ENCODE results near the gene CCN2. TPM values are rescaled to one million over a fixed set of nuclear protein-coding genes. Genes with fewer than 3 reads are reported as not detected.

The CCN2 gene
- total RNA-seq, 1 donor from 2014 or later: 33.5 TPM

DNA sequence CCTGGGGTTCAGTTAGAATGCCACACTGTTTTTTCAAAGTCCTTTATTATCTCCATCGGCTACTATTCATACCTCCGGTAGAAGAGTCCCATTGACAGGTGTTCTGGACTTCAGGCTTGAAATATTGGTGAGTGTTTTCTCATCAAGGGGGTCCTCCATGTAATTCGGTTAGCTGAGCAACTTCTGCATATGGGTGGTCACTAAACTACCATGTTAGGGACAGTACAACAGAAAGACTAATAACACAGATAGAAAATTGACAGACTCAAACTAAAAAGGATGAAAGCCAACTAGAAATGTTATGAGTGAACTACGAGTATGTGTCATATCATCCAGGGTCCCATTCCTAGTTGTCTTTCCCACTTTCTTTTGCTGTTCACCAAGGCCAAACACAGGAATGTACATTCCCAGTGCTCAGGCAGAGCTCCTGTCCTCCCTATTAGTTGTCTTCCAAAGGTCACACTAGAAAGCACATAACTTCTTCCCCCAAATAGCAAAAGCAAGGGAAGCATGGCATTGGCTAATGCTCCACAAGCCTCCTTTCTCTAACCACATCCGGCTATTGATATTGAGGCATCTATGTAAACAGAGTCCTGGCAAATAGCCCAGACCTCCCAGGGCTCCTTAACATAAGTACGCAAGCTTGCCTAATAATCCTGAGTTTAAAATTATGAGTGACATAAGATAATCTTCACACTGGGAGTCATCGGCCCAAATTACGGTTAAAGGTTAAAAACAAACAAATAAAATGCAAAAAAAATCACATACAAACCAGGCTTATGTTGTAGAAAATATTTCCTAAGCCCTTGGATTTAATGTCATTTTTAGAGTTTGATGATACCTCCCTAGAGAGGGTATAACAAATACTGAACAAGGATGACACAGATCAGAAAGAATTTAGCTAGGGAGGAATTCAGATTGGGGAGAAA, 13.2 kb downstream of the CCN2 start:
- Mint-ChIP-seq H3K9me3 (ENCODE audit: low read depth) (no peaks in the 10 kb centered on the region), H3K36me3 (ENCODE audit: insufficient read depth) (no peaks in the 10 kb centered on the region), H3K27ac (no peak overlapping the region), H3K4me1 (ENCODE audit: low read depth) (no peaks in the 10 kb centered on the region), H3K4me3 (ENCODE audit: low read depth) (no peak overlapping the region), H3K27me3 (no peaks in the 10 kb centered on the region)
- no peak for DNase-seq (ENCODE audit: low spot score, unreplicated experiment)
- TF ChIP-seq CTCF (IDR thresholded peaks at IDR 0.05; ENCODE audit: unreplicated experiment): no peak

GRCh38 chr6:131937226-131937625, 13.9 kb downstream of the CCN2 start:
- TF ChIP-seq CTCF (IDR thresholded peaks at IDR 0.05; ENCODE audit: unreplicated experiment): no peak
- Mint-ChIP-seq H3K4me3 (ENCODE audit: low read depth) (no peak overlapping the region), H3K4me1 (ENCODE audit: low read depth) (no peaks in the 10 kb centered on the region), H3K27me3 (no peaks in the 10 kb centered on the region), H3K9me3 (ENCODE audit: low read depth) (no peaks in the 10 kb centered on the region), H3K36me3 (ENCODE audit: insufficient read depth) (no peaks in the 10 kb centered on the region), H3K27ac (no peak overlapping the region)
- DNase-seq (ENCODE audit: low spot score, unreplicated experiment): no peak

DNA sequence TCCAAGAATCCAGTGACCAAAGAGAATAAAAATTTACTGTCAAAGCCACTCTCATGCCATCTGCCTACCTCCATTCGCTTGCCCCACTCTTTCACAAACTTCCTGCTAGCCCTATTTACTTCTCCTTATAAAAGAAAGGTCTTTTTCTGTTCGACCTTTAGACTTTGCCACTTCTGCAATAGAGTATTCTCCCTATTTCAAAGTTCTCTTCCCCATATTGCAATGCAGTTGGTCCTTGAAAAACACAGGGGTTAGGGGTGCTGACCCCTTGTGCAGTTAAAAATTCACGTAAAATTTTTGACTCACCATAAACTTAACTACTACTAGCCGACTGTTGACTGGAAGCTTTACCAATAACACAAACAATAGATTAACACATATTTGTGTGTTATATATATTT, 15.0 kb downstream of the CCN2 start:
- Mint-ChIP-seq H3K9me3 (ENCODE audit: low read depth) (no peaks in the 10 kb centered on the region), H3K27me3 (no peaks in the 10 kb centered on the region), H3K4me1 (ENCODE audit: low read depth) (no peaks in the 10 kb centered on the region), H3K36me3 (ENCODE audit: insufficient read depth) (no peaks in the 10 kb centered on the region), H3K4me3 (ENCODE audit: low read depth) (no peak overlapping the region), H3K27ac (no peak overlapping the region)
- TF ChIP-seq CTCF (IDR thresholded peaks at IDR 0.05; ENCODE audit: unreplicated experiment): no peak
- no peak for DNase-seq (ENCODE audit: low spot score, unreplicated experiment)

GRCh38 chr6:131931063-131931750, 20.0 kb downstream of the CCN2 start:
- Mint-ChIP-seq H3K27ac (no peak overlapping the region), H3K27me3 (no peaks in the 10 kb centered on the region), H3K36me3 (ENCODE audit: insufficient read depth) (no peaks in the 10 kb centered on the region), H3K4me3 (ENCODE audit: low read depth) (no peak overlapping the region), H3K9me3 (ENCODE audit: low read depth) (no peaks in the 10 kb centered on the region), H3K4me1 (ENCODE audit: low read depth) (no peaks in the 10 kb centered on the region)
- no peak for TF ChIP-seq CTCF (IDR thresholded peaks at IDR 0.05; ENCODE audit: unreplicated experiment)
- DNase-seq (ENCODE audit: low spot score, unreplicated experiment): no peak

DNA sequence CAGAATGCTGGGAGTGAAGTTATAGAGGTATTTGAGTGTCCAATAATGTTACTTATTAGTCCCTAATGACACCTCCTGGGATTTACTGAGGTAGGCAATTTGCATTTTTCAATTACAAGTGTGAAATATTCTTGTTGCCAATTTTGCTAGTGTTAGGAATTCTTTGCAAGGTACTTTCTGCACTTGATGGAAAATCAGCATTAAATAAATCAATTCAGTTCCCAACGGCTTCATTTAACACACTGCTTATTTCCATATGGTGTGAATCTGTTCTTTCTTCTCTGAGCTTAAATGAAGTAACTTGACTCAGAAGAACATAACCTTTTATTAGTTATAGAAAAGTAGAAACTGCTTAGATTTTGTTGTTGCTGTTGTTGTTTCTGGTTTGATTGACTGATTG, 21.2 kb downstream of the CCN2 start:
- TF ChIP-seq CTCF (IDR thresholded peaks at IDR 0.05; ENCODE audit: unreplicated experiment): no peak
- Mint-ChIP-seq H3K36me3 (ENCODE audit: insufficient read depth) (no peaks in the 10 kb centered on the region), H3K4me3 (ENCODE audit: low read depth) (no peak overlapping the region), H3K27ac (no peak overlapping the region), H3K4me1 (ENCODE audit: low read depth) (no peaks in the 10 kb centered on the region), H3K9me3 (ENCODE audit: low read depth) (no peaks in the 10 kb centered on the region), H3K27me3 (no peaks in the 10 kb centered on the region)
- no peak for DNase-seq (ENCODE audit: low spot score, unreplicated experiment)
